K562 (cell line): ENCODE results near the gene DCAF4. TPM values are rescaled to one million over a fixed set of nuclear protein-coding genes. Genes with fewer than 3 reads are reported as not detected.
A peak's percentile ranks its signal among the peaks of the same experiment; 100 is the strongest.

Source experiments
- CUX1 ChIP-seq: fragments of 200-800 bp; sonication (Bioruptor generic); IDR thresholded peaks from 2 replicates; pipeline ENCODE4 v1.6.1; 2016; ENCODE audit warnings: missing genetic modification characterization, missing compliant biosample characterization
- EGR1 ChIP-seq: fragments of 450-650 bp; conservative IDR thresholded peaks from 2 replicates; pipeline ENCODE4 v1.6.1; 2017; ENCODE audit warnings: mild to moderate bottlenecking
- ELF2 ChIP-seq: fragments of 250-450 bp; sonication (Bioruptor Pico); IDR thresholded peaks from 2 replicates; pipeline ENCODE4 v1.5.0; 2021; ENCODE audit warnings: mild to moderate bottlenecking
- FOXM1 ChIP-seq, 2 experiments: fragments of 450-650 bp in 1 of 2; sonication (generic) in 1 of 2; formaldehyde crosslinking in 1 of 2; IDR thresholded peaks; 2 replicates each; pipeline versions ENCODE4 v1.6.1 to v1.9.0; 2017 to 2022; ENCODE audit warnings: low read depth in 2 of 2, mild to moderate bottlenecking in 2 of 2, missing genetic modification reagents in 1 of 2, moderate library complexity in 1 of 2
- HLTF ChIP-seq: fragments of 450-650 bp; IDR thresholded peaks from 2 replicates; pipeline ENCODE4 v1.6.1; 2016
- IRF9 ChIP-seq: fragments of 450-650 bp; IDR thresholded peaks from 2 replicates; pipeline ENCODE4 v1.6.1; 2016; ENCODE audit warnings: missing biosample characterization, missing genetic modification characterization
- NFE2L1 ChIP-seq: fragments of 450-650 bp; IDR thresholded peaks from 2 replicates; pipeline ENCODE4 v1.6.1; 2016; ENCODE audit warnings: missing genetic modification characterization, low read depth, mild to moderate bottlenecking, missing compliant biosample characterization, moderate library complexity, borderline replicate concordance
- POLR3A ChIP-seq: IDR thresholded peaks from 2 replicates; pipeline ENCODE4 v1.6.1; 2011; ENCODE audit warnings: borderline replicate concordance, mild to moderate bottlenecking, moderate library complexity; ENCODE audit not compliant: insufficient read length, insufficient read depth; ENCODE audit errors: extremely low read depth
- PRPF4 ChIP-seq: fragments of 200-400 bp; formaldehyde crosslinking; IDR thresholded peaks from one replicate; pipeline ENCODE4 v1.6.1; 2017; ENCODE audit warnings: low read length, low read depth, mild to moderate bottlenecking; ENCODE audit not compliant: insufficient read depth, poor library complexity, severe bottlenecking
- RFX7 ChIP-seq: fragments of 250-450 bp; sonication (Bioruptor Pico); IDR thresholded peaks from 2 replicates; pipeline ENCODE4 v1.5.1; 2021; ENCODE audit warnings: mild to moderate bottlenecking
- ZNF212 ChIP-seq: fragments of 450-650 bp; formaldehyde crosslinking; IDR thresholded peaks from 2 replicates; pipeline ENCODE4 v1.4.0; 2020; ENCODE audit warnings: mild to moderate bottlenecking
- ZNF408 ChIP-seq: fragments of 250-450 bp; sonication (Bioruptor Pico); IDR thresholded peaks from 2 replicates; pipeline ENCODE4 v1.4.0; 2020; ENCODE audit warnings: low read depth, mild to moderate bottlenecking, moderate library complexity
- ZNF592 ChIP-seq: fragments of 450-650 bp; IDR thresholded peaks from 2 replicates; pipeline ENCODE4 v1.6.1; 2017; ENCODE audit warnings: antibody characterized with exemption, mild to moderate bottlenecking
- polyA plus RNA-seq, 8 experiments: library from polyadenylated mRNA; depleted of rRNA in 4 of 8; stranded (reverse) in 5 of 8; unstranded in 3 of 8; fragments of >200 nt; fragmentation: Nextera tagmentation in 2 of 8; fragmentation: Illumina TruSeq in 1 of 8; extraction: Ambion mirVana in 2 of 8; extraction: Trizol in 1 of 8; gene quantifications; 2 replicates each; pipeline versions ENCODE4 v1.2.1 to v1.2.3, GENCODE V29; 2011 to 2014; ENCODE audit warnings: inconsistent platforms in 1 of 8, missing spikeins in 1 of 8
- total RNA-seq, 7 experiments: library from RNA; depleted of rRNA in 6 of 7; stranded (reverse); fragments of >200 nt in 6 of 7; fragmentation: Illumina TruSeq in 2 of 7; extraction: Trizol in 2 of 7; gene quantifications; 2 replicates each; pipeline versions ENCODE4 v1.2.1 to v1.2.3, GENCODE V29; 2011 to 2021; ENCODE audit warnings: low replicate concordance in 1 of 7

Gene DCAF4
- total and polyA plus RNA-seq, 9 of the 15 experiments (the other 6 are each of a cell fraction or from before 2014, with no cell fraction given), result 2.7 to 49.2 (median 22.9) TPM

GRCh38 chr14:72962829-72963312 is 36.6 kb downstream of the DCAF4 start (continued):
- TF ChIP-seq CUX1 (CRISPR knock-in tag) (no peak), ZNF592 (peak; percentile 51; the same call in 1 of the 2 replicates), ELF2 (CRISPR knock-in tag) (no peak), IRF9 (tag) (no peak), PRPF4 (no peak), ZNF212 (no peak), NFE2L1 (no peak), EGR1 (peak; percentile 41; the same call in 1 of the 2 replicates), RFX7 (no peak), FOXM1 (IDR thresholded peaks at IDR 0.05; ENCODE audit: low read depth) (0 out of 2 replicates have a peak, but pooled peaks have one; percentile 31), FOXM1 (CRISPR knock-in tag; IDR thresholded peaks at IDR 0.05; ENCODE audit: low read depth) (no peak), ZNF408 (CRISPR knock-in tag) (no peak), POLR3A (peak; percentile 77), HLTF (no peak)
